IMR-90 (cell line): ENCODE measurements around the gene ST8SIA2. TPM values are rescaled to one million over a fixed set of nuclear protein-coding genes. Genes with fewer than 3 reads are reported as not detected.

Experiments
- microRNA-seq, 2 experiments: library from miRNA; stranded (forward) in 1 of 2; unstranded in 1 of 2; fragments of 10-50 nt in 1 of 2; fragments of <30 nt in 1 of 2; gene quantifications in 1 of 2; microRNA quantifications in 1 of 2; one replicate each; pipeline versions ENCODE3 to v1.1.0; 2013 to 2020; ENCODE audit not compliant: insufficient read depth in 1 of 2, insufficient read length in 1 of 2, unreplicated experiment in 1 of 2
- polyA plus RNA-seq, 3 experiments: library from polyadenylated mRNA; depleted of rRNA; stranded (reverse); fragments of >200 nt; gene quantifications; 2 replicates each; pipeline ENCODE4 v1.2.3, GENCODE V29; 2012; ENCODE audit warnings: low replicate concordance in 1 of 3
- small RNA-seq, 5 experiments: library from RNA; depleted of rRNA; stranded (forward); fragments of <200 nt; gene quantifications; one replicate each; pipeline ENCODE3, GENCODE V24; 2012
- total RNA-seq: library from RNA; depleted of rRNA; stranded (reverse); fragments of >200 nt; gene quantifications from 2 replicates; pipeline ENCODE4 v1.2.3, GENCODE V29; 2012

Gene ST8SIA2
- total and polyA plus RNA-seq, 2 of the 4 experiments (the other 2 are of a cell fraction), result not detected

Small RNA genes lying within 50 kb of the gene (microRNA-seq; reads per million reads assigned to microRNA genes)
- not detected for gene RF01233 (ENCODE audit: insufficient read depth, insufficient read length)

Small RNA genes lying within 50 kb of the gene (small RNA-seq; reads per million reads assigned to genes)
- gene RF01233, result 0 reads per million in 5 experiments
